A549 treated with GW870086 at 1 μM for 4 hours (cell line): ENCODE measurements around the gene MRTFB. TPM values are rescaled to one million over a fixed set of nuclear protein-coding genes. Genes with fewer than 3 reads are reported as not detected.

Source experiments
- total RNA-seq: library from RNA; stranded (reverse); fragments of 200-300 nt; extraction: Qiagen RNA extraction; gene quantifications from 5 replicates; pipeline ENCODE4 v1.2.3, GENCODE V29; 2022; ENCODE audit warnings: low read depth

The MRTFB gene, protein sequence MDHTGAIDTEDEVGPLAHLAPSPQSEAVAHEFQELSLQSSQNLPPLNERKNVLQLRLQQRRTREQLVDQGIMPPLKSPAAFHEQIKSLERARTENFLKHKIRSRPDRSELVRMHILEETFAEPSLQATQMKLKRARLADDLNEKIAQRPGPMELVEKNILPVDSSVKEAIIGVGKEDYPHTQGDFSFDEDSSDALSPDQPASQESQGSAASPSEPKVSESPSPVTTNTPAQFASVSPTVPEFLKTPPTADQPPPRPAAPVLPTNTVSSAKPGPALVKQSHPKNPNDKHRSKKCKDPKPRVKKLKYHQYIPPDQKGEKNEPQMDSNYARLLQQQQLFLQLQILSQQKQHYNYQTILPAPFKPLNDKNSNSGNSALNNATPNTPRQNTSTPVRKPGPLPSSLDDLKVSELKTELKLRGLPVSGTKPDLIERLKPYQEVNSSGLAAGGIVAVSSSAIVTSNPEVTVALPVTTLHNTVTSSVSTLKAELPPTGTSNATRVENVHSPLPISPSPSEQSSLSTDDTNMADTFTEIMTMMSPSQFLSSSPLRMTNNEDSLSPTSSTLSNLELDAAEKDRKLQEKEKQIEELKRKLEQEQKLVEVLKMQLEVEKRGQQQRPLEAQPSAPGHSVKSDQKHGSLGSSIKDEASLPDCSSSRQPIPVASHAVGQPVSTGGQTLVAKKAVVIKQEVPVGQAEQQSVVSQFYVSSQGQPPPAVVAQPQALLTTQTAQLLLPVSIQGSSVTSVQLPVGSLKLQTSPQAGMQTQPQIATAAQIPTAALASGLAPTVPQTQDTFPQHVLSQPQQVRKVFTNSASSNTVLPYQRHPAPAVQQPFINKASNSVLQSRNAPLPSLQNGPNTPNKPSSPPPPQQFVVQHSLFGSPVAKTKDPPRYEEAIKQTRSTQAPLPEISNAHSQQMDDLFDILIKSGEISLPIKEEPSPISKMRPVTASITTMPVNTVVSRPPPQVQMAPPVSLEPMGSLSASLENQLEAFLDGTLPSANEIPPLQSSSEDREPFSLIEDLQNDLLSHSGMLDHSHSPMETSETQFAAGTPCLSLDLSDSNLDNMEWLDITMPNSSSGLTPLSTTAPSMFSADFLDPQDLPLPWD
- 6.9 to 13.5 TPM (median 12.9 TPM) in 5 replicates for total RNA-seq

DNA sequence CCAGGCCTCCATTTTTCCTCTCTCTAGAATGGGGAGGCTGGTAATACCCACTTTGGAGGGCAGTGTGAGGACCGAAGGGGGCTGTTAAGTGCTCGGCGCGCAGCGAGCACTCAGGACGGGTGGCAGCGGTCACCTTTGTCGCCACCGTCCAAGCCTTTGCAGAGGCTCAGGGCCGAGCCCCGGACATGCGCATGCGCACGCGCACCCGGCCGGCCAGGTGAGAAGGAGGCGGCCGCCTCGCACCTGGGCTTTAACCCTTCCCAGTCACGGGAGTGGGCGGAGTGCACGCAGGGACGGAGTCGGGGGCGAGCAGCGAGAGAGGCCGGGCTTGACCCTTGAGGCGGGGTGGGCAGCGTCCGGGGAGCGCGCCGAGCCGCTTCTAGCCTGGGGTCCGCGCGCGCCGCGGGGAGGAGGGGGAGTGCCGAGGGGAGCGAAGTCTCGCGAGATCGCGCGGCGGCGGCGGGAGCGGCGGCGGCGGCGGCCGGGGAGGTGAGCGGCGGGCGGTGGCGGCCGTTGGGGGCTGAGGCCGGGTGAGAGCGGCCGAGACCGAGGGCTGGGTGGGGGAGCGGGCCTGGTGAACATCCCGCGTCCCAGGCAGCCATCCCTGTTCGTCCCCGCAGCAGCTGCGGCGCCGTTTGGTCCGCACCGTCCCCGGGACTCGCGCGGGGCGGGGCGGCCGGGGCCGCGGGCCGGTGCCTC lies at the start of gene MRTFB:
TSS of gene MRTFB (plus strand) at position 443 of the 699 bp plus-strand sequence. CDS start 69,288 bp downstream, outside the sequence.

Other genes starting within 250 kb of the MRTFB start
- gene ERCC4, start 151.2 kb upstream of the MRTFB start, total RNA-seq: 5.2 to 7.9 TPM (median 6.8 TPM) in 5 replicates